ENCODE data around the gene CNDP1.

The CNDP1 gene

DNA sequence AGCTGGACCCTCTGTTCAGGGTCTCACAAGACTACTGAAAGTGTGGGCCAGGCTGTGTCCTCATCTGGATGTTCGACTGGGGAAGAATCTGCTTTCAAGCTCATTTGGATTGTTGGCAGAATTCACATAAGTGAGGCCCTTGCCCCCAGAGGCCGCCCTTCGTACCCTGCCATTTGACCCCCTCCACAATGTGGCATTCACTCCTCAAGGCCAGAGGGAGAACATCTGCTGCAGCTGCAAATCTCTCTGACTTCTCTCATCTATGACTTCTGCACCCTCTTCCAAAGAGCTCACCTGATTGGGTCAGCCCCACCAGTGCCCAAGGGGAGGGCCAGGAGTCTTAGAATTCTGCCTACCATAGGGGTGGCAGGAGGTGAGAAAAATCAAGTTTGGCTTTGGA is 42.0 kb upstream of the CNDP1 start:
- ChIA-PET CTCF (interaction anchor here (0.6 to 3.5 kb wide), 5 partner anchors 16 to 1948 kb away, joined by 3 to 63 read pairs (median 4); partner anchors contain the start of gene CBLN2), POLR2A (no interaction called here)
- no peaks in the 10 kb centered on the region for H3K9me3 ChIP-seq (ENCODE audit: control insufficient read depth, insufficient read depth, low read depth, low read length)
- H3K4me1 ChIP-seq (ENCODE audit: control insufficient read depth, insufficient read depth, low read length): no peaks in the 10 kb centered on the region
- TF ChIP-seq ZNF335 (tag by site-specific recombination; conservative IDR thresholded peaks at IDR 0.05): no peak
- H3K4me3 ChIP-seq (ENCODE audit: low read depth, low read length): no peak overlapping the region
- H3K36me3 ChIP-seq (ENCODE audit: control insufficient read depth in 2 of 2, insufficient read depth in 1 of 2, low read length in 2 of 2): no peaks in the 10 kb centered on the region; a peak in 1 of 3 replicates
- H3K27ac ChIP-seq (ENCODE audit: extremely low read depth, low read depth, low read length): no peak overlapping the region

DNA sequence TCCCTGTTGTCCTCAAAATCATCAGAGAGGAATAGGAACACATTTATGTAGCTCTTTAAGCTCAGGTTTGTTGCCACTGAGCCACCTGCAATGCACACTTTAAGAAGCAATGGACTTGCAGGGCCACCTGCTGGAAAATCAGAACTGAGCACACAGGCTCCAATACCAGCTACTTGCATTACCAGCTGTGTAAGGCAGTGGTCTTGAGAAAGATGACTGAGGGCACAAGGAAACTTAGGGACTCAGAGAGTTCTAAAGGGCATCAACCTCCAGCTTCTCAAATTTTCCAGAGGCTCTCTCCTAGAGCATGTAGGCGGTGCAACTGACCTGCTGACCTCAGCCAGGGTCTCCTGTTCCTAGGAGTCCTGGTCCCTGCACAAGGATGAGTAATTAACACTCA is 40.6 kb upstream of the CNDP1 start:
- 0 out of 2 replicates have a peak, but pooled peaks cover 3% of the 10 kb centered on the region for H3K4me1 ChIP-seq (ENCODE audit: control insufficient read depth, insufficient read depth, low read length)
- no peaks in the 10 kb centered on the region; a peak in 1 of 3 replicates for H3K36me3 ChIP-seq (ENCODE audit: control insufficient read depth in 2 of 2, insufficient read depth in 1 of 2, low read length in 2 of 2)
- CTCF ChIA-PET: interaction anchor here (0.5 to 3.5 kb wide), 21 partner anchors 12 to 685 kb away, joined by 3 to 63 read pairs (median 4); no protein-coding TSS in a partner anchor
- POLR2A ChIA-PET: interaction anchor here (0.5 kb wide), 1 partner anchor 717 kb away, joined by 7 read pairs; the partner anchor contains the start of gene TSHZ1
- no peak for TF ChIP-seq ZBTB8A (tag by site-specific recombination; IDR thresholded peaks at IDR 0.05)
- no peak for TF ChIP-seq ZNF157 (tag by site-specific recombination; IDR thresholded peaks at IDR 0.05)
- TF ChIP-seq, protein P1, sequence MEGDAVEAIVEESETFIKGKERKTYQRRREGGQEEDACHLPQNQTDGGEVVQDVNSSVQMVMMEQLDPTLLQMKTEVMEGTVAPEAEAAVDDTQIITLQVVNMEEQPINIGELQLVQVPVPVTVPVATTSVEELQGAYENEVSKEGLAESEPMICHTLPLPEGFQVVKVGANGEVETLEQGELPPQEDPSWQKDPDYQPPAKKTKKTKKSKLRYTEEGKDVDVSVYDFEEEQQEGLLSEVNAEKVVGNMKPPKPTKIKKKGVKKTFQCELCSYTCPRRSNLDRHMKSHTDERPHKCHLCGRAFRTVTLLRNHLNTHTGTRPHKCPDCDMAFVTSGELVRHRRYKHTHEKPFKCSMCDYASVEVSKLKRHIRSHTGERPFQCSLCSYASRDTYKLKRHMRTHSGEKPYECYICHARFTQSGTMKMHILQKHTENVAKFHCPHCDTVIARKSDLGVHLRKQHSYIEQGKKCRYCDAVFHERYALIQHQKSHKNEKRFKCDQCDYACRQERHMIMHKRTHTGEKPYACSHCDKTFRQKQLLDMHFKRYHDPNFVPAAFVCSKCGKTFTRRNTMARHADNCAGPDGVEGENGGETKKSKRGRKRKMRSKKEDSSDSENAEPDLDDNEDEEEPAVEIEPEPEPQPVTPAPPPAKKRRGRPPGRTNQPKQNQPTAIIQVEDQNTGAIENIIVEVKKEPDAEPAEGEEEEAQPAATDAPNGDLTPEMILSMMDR (tag by site-specific recombination; IDR thresholded peaks at IDR 0.05): peak; percentile 73
- TF ChIP-seq ZNF654 (tag by site-specific recombination; IDR thresholded peaks at IDR 0.05; ENCODE audit: low read depth): peak; percentile 57
- H3K4me3 ChIP-seq (ENCODE audit: low read depth, low read length): no peak overlapping the region
- H3K9me3 ChIP-seq (ENCODE audit: control insufficient read depth, insufficient read depth, low read depth, low read length): no peaks in the 10 kb centered on the region
- no peak overlapping the region for H3K27ac ChIP-seq (ENCODE audit: extremely low read depth, low read depth, low read length)

DNA sequence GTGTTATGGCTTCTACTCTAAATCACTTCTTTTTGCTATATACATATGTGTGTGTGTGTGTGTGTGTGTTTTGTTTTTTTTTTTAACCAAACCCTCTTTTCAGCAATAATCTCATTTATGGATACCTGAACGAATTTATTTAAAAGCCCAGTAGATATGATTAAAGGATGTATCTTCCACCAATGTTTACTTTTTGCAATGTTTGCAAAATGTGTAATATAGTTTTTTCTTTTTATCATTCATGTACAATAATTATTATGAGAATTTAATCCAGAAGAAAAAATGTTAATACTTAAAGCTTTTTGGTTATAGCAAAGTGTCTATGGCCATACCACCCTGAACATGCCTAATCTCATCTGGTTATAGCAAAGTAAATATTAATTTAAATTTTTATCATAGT is 39.8 kb upstream of the CNDP1 start:
- ChIA-PET CTCF (interaction anchor here (1.4 to 3.5 kb wide), 2 partner anchors 57 to 140 kb away, joined by 5 to 63 read pairs; no protein-coding TSS in a partner anchor), POLR2A (no interaction called here)
- Histone ChIP-seq H3K4me1 (ENCODE audit: control insufficient read depth, insufficient read depth, low read length) (0 out of 2 replicates have a peak, but pooled peaks cover 3% of the 10 kb centered on the region), H3K27ac (ENCODE audit: extremely low read depth, low read depth, low read length) (no peak overlapping the region), H3K9me3 (ENCODE audit: control insufficient read depth, insufficient read depth, low read depth, low read length) (no peaks in the 10 kb centered on the region), H3K36me3 (ENCODE audit: control insufficient read depth in 2 of 2, insufficient read depth in 1 of 2, low read length in 2 of 2) (no peaks in the 10 kb centered on the region; a peak in 1 of 3 replicates), H3K4me3 (ENCODE audit: low read depth, low read length) (no peak overlapping the region)
- TF ChIP-seq, protein P2, sequence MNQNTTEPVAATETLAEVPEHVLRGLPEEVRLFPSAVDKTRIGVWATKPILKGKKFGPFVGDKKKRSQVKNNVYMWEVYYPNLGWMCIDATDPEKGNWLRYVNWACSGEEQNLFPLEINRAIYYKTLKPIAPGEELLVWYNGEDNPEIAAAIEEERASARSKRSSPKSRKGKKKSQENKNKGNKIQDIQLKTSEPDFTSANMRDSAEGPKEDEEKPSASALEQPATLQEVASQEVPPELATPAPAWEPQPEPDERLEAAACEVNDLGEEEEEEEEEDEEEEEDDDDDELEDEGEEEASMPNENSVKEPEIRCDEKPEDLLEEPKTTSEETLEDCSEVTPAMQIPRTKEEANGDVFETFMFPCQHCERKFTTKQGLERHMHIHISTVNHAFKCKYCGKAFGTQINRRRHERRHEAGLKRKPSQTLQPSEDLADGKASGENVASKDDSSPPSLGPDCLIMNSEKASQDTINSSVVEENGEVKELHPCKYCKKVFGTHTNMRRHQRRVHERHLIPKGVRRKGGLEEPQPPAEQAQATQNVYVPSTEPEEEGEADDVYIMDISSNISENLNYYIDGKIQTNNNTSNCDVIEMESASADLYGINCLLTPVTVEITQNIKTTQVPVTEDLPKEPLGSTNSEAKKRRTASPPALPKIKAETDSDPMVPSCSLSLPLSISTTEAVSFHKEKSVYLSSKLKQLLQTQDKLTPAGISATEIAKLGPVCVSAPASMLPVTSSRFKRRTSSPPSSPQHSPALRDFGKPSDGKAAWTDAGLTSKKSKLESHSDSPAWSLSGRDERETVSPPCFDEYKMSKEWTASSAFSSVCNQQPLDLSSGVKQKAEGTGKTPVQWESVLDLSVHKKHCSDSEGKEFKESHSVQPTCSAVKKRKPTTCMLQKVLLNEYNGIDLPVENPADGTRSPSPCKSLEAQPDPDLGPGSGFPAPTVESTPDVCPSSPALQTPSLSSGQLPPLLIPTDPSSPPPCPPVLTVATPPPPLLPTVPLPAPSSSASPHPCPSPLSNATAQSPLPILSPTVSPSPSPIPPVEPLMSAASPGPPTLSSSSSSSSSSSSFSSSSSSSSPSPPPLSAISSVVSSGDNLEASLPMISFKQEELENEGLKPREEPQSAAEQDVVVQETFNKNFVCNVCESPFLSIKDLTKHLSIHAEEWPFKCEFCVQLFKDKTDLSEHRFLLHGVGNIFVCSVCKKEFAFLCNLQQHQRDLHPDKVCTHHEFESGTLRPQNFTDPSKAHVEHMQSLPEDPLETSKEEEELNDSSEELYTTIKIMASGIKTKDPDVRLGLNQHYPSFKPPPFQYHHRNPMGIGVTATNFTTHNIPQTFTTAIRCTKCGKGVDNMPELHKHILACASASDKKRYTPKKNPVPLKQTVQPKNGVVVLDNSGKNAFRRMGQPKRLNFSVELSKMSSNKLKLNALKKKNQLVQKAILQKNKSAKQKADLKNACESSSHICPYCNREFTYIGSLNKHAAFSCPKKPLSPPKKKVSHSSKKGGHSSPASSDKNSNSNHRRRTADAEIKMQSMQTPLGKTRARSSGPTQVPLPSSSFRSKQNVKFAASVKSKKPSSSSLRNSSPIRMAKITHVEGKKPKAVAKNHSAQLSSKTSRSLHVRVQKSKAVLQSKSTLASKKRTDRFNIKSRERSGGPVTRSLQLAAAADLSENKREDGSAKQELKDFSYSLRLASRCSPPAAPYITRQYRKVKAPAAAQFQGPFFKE (tag by site-specific recombination; IDR thresholded peaks at IDR 0.05; ENCODE audit: borderline replicate concordance): no peak
- TF ChIP-seq ZSCAN23 (tag by site-specific recombination; IDR thresholded peaks at IDR 0.05) (no peak), ZNF335 (tag by site-specific recombination; conservative IDR thresholded peaks at IDR 0.05) (no peak), IKZF3 (tag by site-specific recombination; IDR thresholded peaks at IDR 0.05) (no peak), ZXDB (tag by site-specific recombination; IDR thresholded peaks at IDR 0.05) (no peak), ZNF394 (tag by site-specific recombination; IDR thresholded peaks at IDR 0.05; ENCODE audit: borderline replicate concordance) (no peak), ZNF544 (tag by site-specific recombination; IDR thresholded peaks at IDR 0.05) (no peak), ZNF747 (tag by site-specific recombination; IDR thresholded peaks at IDR 0.05) (no peak), ZNF658 (tag by site-specific recombination; IDR thresholded peaks at IDR 0.05) (no peak), GLI4 (tag by site-specific recombination; IDR thresholded peaks at IDR 0.05) (no peak), SALL2 (tag by site-specific recombination; IDR thresholded peaks at IDR 0.05; ENCODE audit: borderline replicate concordance) (no peak), ZNF121 (tag by site-specific recombination; IDR thresholded peaks at IDR 0.05) (no peak), ZNF404 (tag by site-specific recombination; IDR thresholded peaks at IDR 0.05) (no peak)
- TF ChIP-seq, protein P3, sequence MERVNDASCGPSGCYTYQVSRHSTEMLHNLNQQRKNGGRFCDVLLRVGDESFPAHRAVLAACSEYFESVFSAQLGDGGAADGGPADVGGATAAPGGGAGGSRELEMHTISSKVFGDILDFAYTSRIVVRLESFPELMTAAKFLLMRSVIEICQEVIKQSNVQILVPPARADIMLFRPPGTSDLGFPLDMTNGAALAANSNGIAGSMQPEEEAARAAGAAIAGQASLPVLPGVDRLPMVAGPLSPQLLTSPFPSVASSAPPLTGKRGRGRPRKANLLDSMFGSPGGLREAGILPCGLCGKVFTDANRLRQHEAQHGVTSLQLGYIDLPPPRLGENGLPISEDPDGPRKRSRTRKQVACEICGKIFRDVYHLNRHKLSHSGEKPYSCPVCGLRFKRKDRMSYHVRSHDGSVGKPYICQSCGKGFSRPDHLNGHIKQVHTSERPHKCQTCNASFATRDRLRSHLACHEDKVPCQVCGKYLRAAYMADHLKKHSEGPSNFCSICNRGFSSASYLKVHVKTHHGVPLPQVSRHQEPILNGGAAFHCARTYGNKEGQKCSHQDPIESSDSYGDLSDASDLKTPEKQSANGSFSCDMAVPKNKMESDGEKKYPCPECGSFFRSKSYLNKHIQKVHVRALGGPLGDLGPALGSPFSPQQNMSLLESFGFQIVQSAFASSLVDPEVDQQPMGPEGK (tag by site-specific recombination; IDR thresholded peaks at IDR 0.05): no peak
- TF ChIP-seq, protein P4, sequence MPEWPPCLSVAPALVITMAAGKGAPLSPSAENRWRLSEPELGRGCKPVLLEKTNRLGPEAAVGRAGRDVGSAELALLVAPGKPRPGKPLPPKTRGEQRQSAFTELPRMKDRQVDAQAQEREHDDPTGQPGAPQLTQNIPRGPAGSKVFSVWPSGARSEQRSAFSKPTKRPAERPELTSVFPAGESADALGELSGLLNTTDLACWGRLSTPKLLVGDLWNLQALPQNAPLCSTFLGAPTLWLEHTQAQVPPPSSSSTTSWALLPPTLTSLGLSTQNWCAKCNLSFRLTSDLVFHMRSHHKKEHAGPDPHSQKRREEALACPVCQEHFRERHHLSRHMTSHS (tag by site-specific recombination; IDR thresholded peaks at IDR 0.05): no peak

Measured in HEK293 (cell line).